Measurements from ENCODE around the gene IFT88. TPM values are rescaled to one million over a fixed set of nuclear protein-coding genes. Genes with fewer than 3 reads are reported as not detected.

The IFT88 gene
- total and polyA plus RNA-seq, 2 of the 8 experiments (the other 6 are each of a cell fraction or from before 2014, with no cell fraction given): 1.7 to 5.8 TPM

- H3K56ac ChIP-seq (replicated peaks; ENCODE audit: insufficient read length, low read depth, low read length): no peak overlapping the region
- no peak for FAIRE-seq
- H4K5ac ChIP-seq (ENCODE audit: insufficient read length, low read depth, low read length): no peak overlapping the region
- H3K4me2 ChIP-seq (ENCODE audit: insufficient read depth in 1 of 2, low read depth in 2 of 2, low read length in 2 of 2): no peak overlapping the region
- H4K8ac ChIP-seq (ENCODE audit: extremely low read depth, insufficient read depth, low read length): no peak overlapping the region
- no peaks in the 10 kb centered on the region for H3K79me1 ChIP-seq (ENCODE audit: low read depth, low read length)
- no peak for DNase-seq (ENCODE audit: low read depth in 1 of 2, low spot score in 2 of 2)
- H3K27me3 ChIP-seq (replicated peaks in 1 of 4; ENCODE audit: control insufficient read depth in 3 of 4, extremely low read depth in 1 of 4, insufficient read depth in 3 of 4, low read length in 3 of 4): no peaks in the 10 kb centered on the region
- H3K23me2 ChIP-seq (ENCODE audit: low read depth, low read length): no peaks in the 10 kb centered on the region
- 93% methylated on average over 2 of the region's 2 CpGs; no CpG with 5 or more reads in 1 of the 2 experiments for WGBS, 2 experiments (ENCODE audit: extremely low coverage in 1 of 2, insufficient coverage in 1 of 2, insufficient read length in 1 of 2, insufficient replicate concordance in 2 of 2, low coverage in 1 of 2, low lambda C conversion rate in 2 of 2, missing lambda C conversion rate in 1 of 2)
- no peak overlapping the region for H2BK15ac ChIP-seq (ENCODE audit: low read length)
- no peak overlapping the region for H3K9ac ChIP-seq (replicated peaks in 1 of 4; ENCODE audit: extremely low read depth in 1 of 4, low read depth in 3 of 4, low read length in 3 of 4)
- POLR2A ChIA-PET (ENCODE audit: partially characterized antibody): no interaction called here
- H3K18ac ChIP-seq (ENCODE audit: extremely low read depth, low read length): no peak overlapping the region
- no peak overlapping the region for H3K27ac ChIP-seq (ENCODE audit: low read depth, low read length)
- no peaks in the 10 kb centered on the region for H4K20me1 ChIP-seq (replicated peaks in 1 of 2; ENCODE audit: control insufficient read depth in 1 of 2, insufficient read depth in 2 of 2, low read length in 2 of 2)
- no peak overlapping the region for H3K23ac ChIP-seq (ENCODE audit: insufficient read length)
- H3K4ac ChIP-seq (replicated peaks; ENCODE audit: insufficient read length, low read depth, low read length): no peak overlapping the region
- no peak overlapping the region for H3K14ac ChIP-seq (ENCODE audit: insufficient read length)
- H2BK120ac ChIP-seq (replicated peaks; ENCODE audit: low read depth, low read length): no peak overlapping the region
- no peak overlapping the region for H4K91ac ChIP-seq (replicated peaks; ENCODE audit: insufficient read length, low read length)
- no peaks in the 10 kb centered on the region for H3K9me3 ChIP-seq (ENCODE audit: insufficient read depth in 2 of 2, low read depth in 1 of 2, low read length in 1 of 2)
- no peak overlapping the region for H2BK5ac ChIP-seq (ENCODE audit: low read depth, low read length)
- H3K36me3 ChIP-seq (ENCODE audit: control insufficient read depth in 2 of 4, insufficient read depth in 4 of 4, low read length in 3 of 4): no peaks in the 10 kb centered on the region
- H3K79me2 ChIP-seq (ENCODE audit: control insufficient read depth in 1 of 2, insufficient read depth in 2 of 2, low read length in 2 of 2): no peaks in the 10 kb centered on the region
- no peak overlapping the region for H3K4me3 ChIP-seq (ENCODE audit: extremely low read depth in 1 of 4, insufficient read depth in 2 of 4, low read depth in 3 of 4, low read length in 4 of 4)
- H2AFZ ChIP-seq (ENCODE audit: low read length): no peak overlapping the region
- CTCF ChIA-PET (ENCODE audit: partially characterized antibody): no interaction called here
- H2AK5ac ChIP-seq (ENCODE audit: low read depth, low read length): no peak overlapping the region
- H2BK20ac ChIP-seq (ENCODE audit: low read length): no peak overlapping the region
- no peaks in the 10 kb centered on the region for H3K4me1 ChIP-seq (replicated peaks in 1 of 4; ENCODE audit: control insufficient read depth in 3 of 4, insufficient read depth in 4 of 4, low read length in 3 of 4)
- no peak overlapping the region for H2BK12ac ChIP-seq (ENCODE audit: low read depth, low read length)
- TF ChIP-seq E2F6 (IDR thresholded peaks at IDR 0.05) (no peak), TCF12 (IDR thresholded peaks at IDR 0.05; ENCODE audit: low read depth, low read length) (no peak), PHF8 (conservative IDR thresholded peaks at IDR 0.05; ENCODE audit: low read depth, low read length) (no peak), MAFK (IDR thresholded peaks at IDR 0.05; ENCODE audit: low read depth, low read length) (no peak), CHD2 (IDR thresholded peaks at IDR 0.05; ENCODE audit: low read length) (no peak), HDAC6 (IDR thresholded peaks at IDR 0.05; ENCODE audit: low read depth, low read length) (no peak), MAX (IDR thresholded peaks at IDR 0.05) (no peak), CTBP2 (IDR thresholded peaks at IDR 0.05; ENCODE audit: borderline replicate concordance, insufficient read depth, insufficient read length, low read length) (no peak), BCL11A (IDR thresholded peaks at IDR 0.05; ENCODE audit: low read depth in 2 of 2, low read length in 2 of 2) (no peak), TEAD4 (IDR thresholded peaks at IDR 0.05; ENCODE audit: low read depth, low read length) (no peak)
Measured at GRCh38 chr13:20590561-20590960, 23.6 kb downstream of the IFT88 start.

Measured in H1 (cell line).